Neural crest cell (in vitro differentiated cells): ENCODE measurements around the gene RAP1GAP2. TPM values are rescaled to one million over a fixed set of nuclear protein-coding genes. Genes with fewer than 3 reads are reported as not detected.

Source experiments
- DNase-seq: peaks from one replicate; pipeline ENCODE4 v3.0.0; 2021; ENCODE audit warnings: low read depth, mixed read lengths, low spot score
- H3K27ac Mint-ChIP-seq: one replicate; pipeline ENCODE4 v1.8.0; 2021; ENCODE audit warnings: mild to moderate bottlenecking, mixed read lengths; ENCODE audit not compliant: unreplicated experiment
- H3K27me3 Mint-ChIP-seq: 2 replicates; pipeline ENCODE4 v1.8.0; 2021; ENCODE audit warnings: low read depth, mild to moderate bottlenecking, mixed read lengths
- H3K36me3 Mint-ChIP-seq: 2 replicates; pipeline ENCODE4 v1.8.0; 2021; ENCODE audit warnings: low read depth, mild to moderate bottlenecking, mixed read lengths
- H3K4me1 Mint-ChIP-seq: 2 replicates; pipeline ENCODE4 v1.8.0; 2021; ENCODE audit warnings: mixed read lengths
- H3K4me3 Mint-ChIP-seq: one replicate; pipeline ENCODE4 v1.8.0; 2021; ENCODE audit warnings: mild to moderate bottlenecking, mixed read lengths
- H3K9me3 Mint-ChIP-seq: 2 replicates; pipeline ENCODE4 v1.8.0; 2021; ENCODE audit warnings: mixed read lengths
- total RNA-seq: library from RNA; stranded (reverse); gene quantifications from 2 replicates; pipeline ENCODE4 v1.2.1, GENCODE V29; 2021
- TF ChIP-seq, protein P1 (sequence below): fragments of 200-600 bp; sonication (generic); conservative IDR thresholded peaks from 2 replicates; pipeline ENCODE4 v1.5.0; 2021; ENCODE audit warnings: antibody characterized with exemption, mild to moderate bottlenecking

Gene RAP1GAP2
- total RNA-seq, 1 donor from 2014 or later: 1.0 TPM

DNA sequence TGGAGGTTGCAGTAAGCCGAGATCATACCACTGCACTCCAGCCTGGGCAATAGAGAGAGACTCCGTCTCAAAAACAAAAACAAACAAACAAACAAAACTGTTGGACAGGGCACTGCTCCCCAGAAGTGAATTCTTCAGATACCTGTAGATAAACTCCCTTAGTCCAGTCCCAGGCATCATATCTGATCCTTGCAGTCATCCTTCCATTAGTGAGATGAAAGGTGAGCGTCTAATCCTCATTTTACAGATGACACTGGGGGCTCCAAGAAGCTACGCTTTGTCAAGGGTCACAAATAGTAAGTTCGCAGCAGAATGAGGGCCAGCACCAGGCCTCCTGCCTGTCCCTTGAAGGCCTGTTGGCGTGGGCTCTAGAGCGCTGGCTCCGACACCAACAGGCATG, 165.2 kb downstream of the RAP1GAP2 start:
- Mint-ChIP-seq H3K36me3 (no peaks in the 10 kb centered on the region), H3K9me3 (no peaks in the 10 kb centered on the region), H3K27ac (no peak overlapping the region), H3K27me3 (peaks cover 74% of the 10 kb centered on the region), H3K4me1 (peaks cover 17% of the 10 kb centered on the region), H3K4me3 (no peak overlapping the region)
- DNase-seq: no peak
- TF ChIP-seq, protein P1, sequence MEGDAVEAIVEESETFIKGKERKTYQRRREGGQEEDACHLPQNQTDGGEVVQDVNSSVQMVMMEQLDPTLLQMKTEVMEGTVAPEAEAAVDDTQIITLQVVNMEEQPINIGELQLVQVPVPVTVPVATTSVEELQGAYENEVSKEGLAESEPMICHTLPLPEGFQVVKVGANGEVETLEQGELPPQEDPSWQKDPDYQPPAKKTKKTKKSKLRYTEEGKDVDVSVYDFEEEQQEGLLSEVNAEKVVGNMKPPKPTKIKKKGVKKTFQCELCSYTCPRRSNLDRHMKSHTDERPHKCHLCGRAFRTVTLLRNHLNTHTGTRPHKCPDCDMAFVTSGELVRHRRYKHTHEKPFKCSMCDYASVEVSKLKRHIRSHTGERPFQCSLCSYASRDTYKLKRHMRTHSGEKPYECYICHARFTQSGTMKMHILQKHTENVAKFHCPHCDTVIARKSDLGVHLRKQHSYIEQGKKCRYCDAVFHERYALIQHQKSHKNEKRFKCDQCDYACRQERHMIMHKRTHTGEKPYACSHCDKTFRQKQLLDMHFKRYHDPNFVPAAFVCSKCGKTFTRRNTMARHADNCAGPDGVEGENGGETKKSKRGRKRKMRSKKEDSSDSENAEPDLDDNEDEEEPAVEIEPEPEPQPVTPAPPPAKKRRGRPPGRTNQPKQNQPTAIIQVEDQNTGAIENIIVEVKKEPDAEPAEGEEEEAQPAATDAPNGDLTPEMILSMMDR: no peak

DNA sequence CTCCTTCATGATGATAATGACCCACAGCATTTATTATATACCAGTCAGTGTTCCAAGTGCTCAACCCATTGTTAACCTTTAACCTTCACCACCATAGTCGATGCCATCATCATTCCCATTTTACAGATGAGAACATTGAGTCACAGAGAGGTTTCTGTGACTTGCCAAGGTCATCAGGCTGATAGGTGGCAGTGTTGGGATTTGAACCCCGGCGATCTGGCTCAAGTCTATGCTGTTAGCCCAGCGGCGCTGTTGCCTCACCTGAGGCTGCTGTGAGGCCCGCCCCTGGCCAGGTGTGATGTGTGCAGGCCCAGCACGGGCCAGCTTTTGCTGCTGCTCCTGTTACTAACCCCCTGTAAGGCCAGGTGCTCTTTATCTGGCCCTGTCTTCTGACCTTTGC, 166.0 kb downstream of the RAP1GAP2 start:
- DNase-seq: no peak
- Mint-ChIP-seq H3K36me3 (no peaks in the 10 kb centered on the region), H3K9me3 (no peaks in the 10 kb centered on the region), H3K27me3 (peaks cover 79% of the 10 kb centered on the region), H3K27ac (no peak overlapping the region), H3K4me1 (peaks cover 17% of the 10 kb centered on the region), H3K4me3 (no peak overlapping the region)
- TF ChIP-seq, protein P1: no peak

DNA sequence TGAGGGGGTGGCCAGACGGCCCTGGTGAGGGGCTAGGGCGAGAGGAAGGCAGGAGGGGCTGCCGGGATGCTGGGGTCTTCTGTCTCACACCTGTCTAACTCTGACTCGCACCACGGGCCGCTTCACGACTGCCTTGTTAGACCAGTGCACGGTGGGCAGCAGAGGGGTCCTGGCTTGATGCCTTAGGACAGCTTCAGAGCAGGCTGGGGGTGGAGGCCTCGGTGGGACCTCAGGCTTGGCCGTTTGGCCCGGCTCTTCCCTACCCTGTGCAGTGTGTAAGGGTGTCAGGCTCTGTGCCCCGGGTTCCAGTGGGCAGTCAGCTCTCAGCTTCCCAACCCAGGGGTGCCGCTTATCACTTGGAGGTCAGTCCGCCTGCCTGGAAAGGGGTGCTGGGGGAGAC, 166.5 kb downstream of the RAP1GAP2 start:
- H3K27me3 Mint-ChIP-seq: peaks cover 79% of the 10 kb centered on the region
- no peak overlapping the region for H3K27ac Mint-ChIP-seq
- TF ChIP-seq, protein P1: no peak
- H3K36me3 Mint-ChIP-seq: no peaks in the 10 kb centered on the region
- DNase-seq: no peak
- peaks cover 15% of the 10 kb centered on the region for H3K4me1 Mint-ChIP-seq
- H3K4me3 Mint-ChIP-seq: no peak overlapping the region
- H3K9me3 Mint-ChIP-seq: no peaks in the 10 kb centered on the region

DNA sequence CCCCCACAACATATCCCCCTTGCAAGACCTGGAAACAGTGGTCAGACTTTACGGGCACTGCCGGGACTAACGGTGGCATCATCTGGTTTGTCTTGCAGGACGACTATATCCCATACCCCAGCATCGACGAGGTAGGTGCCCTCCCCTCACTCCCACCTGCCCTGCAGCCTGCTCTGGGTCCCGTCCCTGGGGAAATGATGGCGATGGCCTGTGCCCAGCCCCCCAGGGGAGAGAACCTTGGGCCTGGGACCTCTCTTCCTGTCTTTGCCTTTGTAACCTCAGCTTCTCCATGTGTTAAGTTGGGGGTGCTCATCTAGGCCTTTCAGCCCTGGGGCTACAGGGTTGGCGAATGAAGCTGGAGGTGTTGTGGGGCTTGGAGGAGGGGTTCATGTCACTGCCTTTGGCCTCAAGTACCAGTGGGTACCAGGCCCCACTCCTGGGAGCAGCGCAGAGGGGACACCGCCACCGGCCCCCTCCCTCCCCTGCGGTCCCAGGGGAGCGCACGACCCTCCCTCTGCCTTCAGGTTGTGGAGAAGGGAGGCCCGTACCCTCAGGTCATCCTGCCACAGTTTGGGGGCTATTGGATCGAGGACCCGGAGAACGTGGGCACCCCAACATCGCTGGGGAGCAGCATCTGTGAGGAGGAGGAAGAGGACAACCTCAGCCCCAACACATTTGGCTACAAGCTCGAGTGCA, 167.2 kb downstream of the RAP1GAP2 start:
- TF ChIP-seq, protein P1: no peak
- DNase-seq: no peak
- Mint-ChIP-seq H3K4me3 (no peak overlapping the region), H3K36me3 (no peaks in the 10 kb centered on the region), H3K4me1 (peaks cover 8% of the 10 kb centered on the region), H3K27ac (no peak overlapping the region), H3K9me3 (no peaks in the 10 kb centered on the region), H3K27me3 (peaks cover 79% of the 10 kb centered on the region)

DNA sequence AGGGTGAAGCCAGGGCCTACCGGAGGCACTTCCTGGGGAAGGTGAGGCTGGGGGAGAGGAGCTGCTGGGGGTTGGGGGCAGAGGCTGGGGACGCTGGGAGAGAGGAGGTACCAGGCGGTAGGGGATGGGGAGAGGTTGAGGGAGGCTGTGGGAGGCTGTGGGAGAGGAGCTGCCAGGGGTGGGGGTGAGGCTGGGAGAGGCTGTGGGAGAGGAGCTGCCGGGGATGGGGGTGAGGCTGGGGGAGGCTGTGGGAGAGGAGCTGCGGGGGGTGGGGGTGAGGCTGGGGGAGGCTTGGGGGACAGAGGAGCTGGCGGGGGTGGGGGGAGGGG, 167.8 kb downstream of the RAP1GAP2 start:
- no peaks in the 10 kb centered on the region for H3K36me3 Mint-ChIP-seq
- peaks cover 74% of the 10 kb centered on the region for H3K27me3 Mint-ChIP-seq
- peaks cover 8% of the 10 kb centered on the region for H3K4me1 Mint-ChIP-seq
- TF ChIP-seq, protein P1: no peak
- no peak overlapping the region for H3K27ac Mint-ChIP-seq
- no peaks in the 10 kb centered on the region for H3K9me3 Mint-ChIP-seq
- H3K4me3 Mint-ChIP-seq: no peak overlapping the region
- DNase-seq: no peak

DNA sequence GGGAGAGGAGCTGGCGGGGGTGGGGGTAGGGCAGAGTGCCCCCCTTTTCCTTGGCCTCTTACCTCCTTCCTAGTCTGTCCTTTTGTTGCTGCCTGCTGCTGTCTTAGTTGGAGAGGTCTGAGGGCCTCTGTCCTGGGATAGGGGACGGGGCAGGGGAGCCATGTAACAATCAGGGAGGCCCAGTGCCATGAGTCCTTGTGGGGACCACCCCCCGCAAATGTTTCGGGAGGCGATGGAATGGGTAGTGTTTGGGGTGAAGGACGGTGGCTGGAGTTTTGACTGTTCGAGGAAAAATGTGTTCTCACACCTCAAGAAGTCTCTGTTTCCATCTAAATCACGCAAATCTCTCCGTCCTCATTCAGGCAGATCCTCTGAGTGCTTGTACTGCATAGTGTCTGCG, 168.1 kb downstream of the RAP1GAP2 start:
- Mint-ChIP-seq H3K4me3 (no peak overlapping the region), H3K27ac (no peak overlapping the region), H3K9me3 (no peaks in the 10 kb centered on the region), H3K36me3 (no peaks in the 10 kb centered on the region), H3K27me3 (peaks cover 71% of the 10 kb centered on the region), H3K4me1 (peaks cover 8% of the 10 kb centered on the region)
- DNase-seq: no peak
- TF ChIP-seq, protein P1: no peak
